B cell (primary cell): ENCODE measurements around the gene GATAD2A. TPM values are rescaled to one million over a fixed set of nuclear protein-coding genes. Genes with fewer than 3 reads are reported as not detected.

ENCODE experiments used
- ATAC-seq: fragments of 200-7000 bp; cut with Tn5 transposase; one replicate; pipeline ENCODE4 v1.10.0; 2021; ENCODE audit warnings: low read depth, mild to moderate bottlenecking, moderate number of reproducible peaks, moderate library complexity
- CTCF ChIA-PET: fragments of 350-600 bp; sonication (Branson Sonifier 250); formaldehyde crosslinking; loops from one replicate; lab custom pipeline; 2021; ENCODE audit warnings: antibody characterized with exemption, inconsistent platforms; lab: Charles Lee
- POLR2A ChIA-PET: fragments of 350-600 bp; sonication (Branson Sonifier 250); formaldehyde crosslinking; loops from one replicate; lab custom pipeline; 2021; ENCODE audit warnings: antibody characterized with exemption; lab: Charles Lee
- DNase-seq: peaks from one replicate; pipeline ENCODE4 v3.0.0; 2013
- H2AFZ ChIP-seq: 2 replicates; pipeline ENCODE4 v1.6.1; 2012; ENCODE audit warnings: mild to moderate bottlenecking, low read depth, low read length; ENCODE audit not compliant: insufficient read depth, poor library complexity, severe bottlenecking
- H3K27ac ChIP-seq, 2 donors: 1 replicate in 1 of 2; 2 replicates in 1 of 2; pipeline ENCODE4 v1.5.1; 2012 to 2013; ENCODE audit warnings: low read length in 2 of 2, mild to moderate bottlenecking in 2 of 2, moderate library complexity in 1 of 2
- H3K27me3 ChIP-seq, 4 experiments: fragments of 200-600 bp in 1 of 4; sonication (generic) in 1 of 4; replicated peaks in 1 of 4; 1 replicate in 2 of 4; 2 replicates in 2 of 4; pipeline versions ENCODE4 v1.6.1 to v1.7.0; 2013 to 2016; ENCODE audit warnings: low read length in 3 of 4, mild to moderate bottlenecking in 2 of 4, mixed read lengths in 1 of 4, moderate library complexity in 1 of 4; ENCODE audit not compliant: insufficient read depth in 4 of 4, control insufficient read depth in 3 of 4; ENCODE audit errors: control extremely low read depth in 1 of 4
- H3K36me3 ChIP-seq, 2 experiments: replicated peaks in 1 of 2; 1 replicate in 1 of 2; 2 replicates in 1 of 2; pipeline versions ENCODE4 v1.6.1 to v1.7.1; 2013; ENCODE audit warnings: low read length in 1 of 2; ENCODE audit not compliant: insufficient read depth in 2 of 2, control insufficient read depth in 1 of 2; ENCODE audit errors: control extremely low read depth in 1 of 2, extremely low read depth in 1 of 2
- H3K4me1 ChIP-seq, 2 donors: fragments of 200-600 bp in 1 of 2; sonication (generic) in 1 of 2; 1 replicate in 1 of 2; 2 replicates in 1 of 2; pipeline versions ENCODE4 v1.5.1 to v1.6.1; 2013 to 2017; ENCODE audit warnings: low read length in 2 of 2; ENCODE audit not compliant: control insufficient read depth in 2 of 2, insufficient read depth in 2 of 2
- H3K4me2 ChIP-seq: replicated peaks from 2 replicates; pipeline ENCODE3; 2012; ENCODE audit warnings: mild to moderate bottlenecking, low read depth, low read length; ENCODE audit not compliant: poor library complexity, severe bottlenecking
- H3K4me3 ChIP-seq, 5 experiments: fragments of 200-600 bp in 1 of 5; sonication (generic) in 1 of 5; 1 replicate in 3 of 5; 2 replicates in 2 of 5; pipeline versions ENCODE4 v1.5.1 to v1.7.0; 2011 to 2016; ENCODE audit warnings: low read length in 4 of 5, mild to moderate bottlenecking in 4 of 5, low read depth in 2 of 5, control low read depth in 1 of 5, moderate library complexity in 1 of 5; ENCODE audit not compliant: insufficient read depth in 1 of 5; ENCODE audit errors: control extremely low read depth in 1 of 5, extremely low read depth in 1 of 5
- H3K79me2 ChIP-seq: fragments of 200-600 bp; sonication (generic); one replicate; pipeline ENCODE4 v1.6.0; 2016; ENCODE audit warnings: low read length; ENCODE audit not compliant: control insufficient read depth, insufficient read depth
- H3K9ac ChIP-seq: fragments of 200-600 bp; sonication (generic); 2 replicates; pipeline ENCODE4 v1.6.1; 2017; ENCODE audit warnings: mild to moderate bottlenecking, low read length, moderate library complexity
- H3K9me3 ChIP-seq, 3 donors: one replicate each; pipeline versions ENCODE4 v1.6.1 to v1.7.1; 2013; ENCODE audit warnings: low read length in 2 of 3; ENCODE audit not compliant: control insufficient read depth in 2 of 3, insufficient read depth in 1 of 3; ENCODE audit errors: control extremely low read depth in 1 of 3
- H4K20me1 ChIP-seq: 2 replicates; pipeline ENCODE4 v1.6.0; 2012; ENCODE audit warnings: mild to moderate bottlenecking, low read length; ENCODE audit not compliant: insufficient read depth, control insufficient read depth, poor library complexity, severe bottlenecking
- H3K27ac Mint-ChIP-seq: one replicate; pipeline ENCODE4 v1.8.0; 2021; ENCODE audit warnings: mixed read lengths
- H3K27me3 Mint-ChIP-seq: one replicate; pipeline ENCODE4 v1.8.0; 2021; ENCODE audit warnings: mixed read lengths
- H3K4me1 Mint-ChIP-seq: one replicate; pipeline ENCODE4 v1.8.0; 2021; ENCODE audit warnings: mixed read lengths
- H3K4me3 Mint-ChIP-seq: one replicate; pipeline ENCODE4 v1.8.0; 2021; ENCODE audit warnings: mixed read lengths
- H3K9me3 Mint-ChIP-seq: one replicate; pipeline ENCODE4 v1.8.0; 2022; ENCODE audit warnings: mixed read lengths; ENCODE audit not compliant: insufficient read depth
- EZH2 ChIP-seq: IDR thresholded peaks from 2 replicates; pipeline ENCODE4 v1.6.1; 2012; ENCODE audit warnings: borderline replicate concordance, low read depth, mild to moderate bottlenecking, moderate library complexity, low read length; ENCODE audit not compliant: insufficient read depth, poor library complexity, severe bottlenecking
- WGBS: methylation state at CpG from one replicate; pipeline ENCODE4 v1.1.5; 2013; ENCODE audit warnings: missing lambda C conversion rate; ENCODE audit not compliant: insufficient coverage; 5-methylcytosine and 5-hydroxymethylcytosine counted together
- intact Hi-C: fragments of 100-400 bp; cut with micrococcal nuclease; formaldehyde crosslinking; loops from one replicate; pipeline ENCODE4 v1.10.0; 2022
- polyA plus RNA-seq: library from polyadenylated mRNA; depleted of rRNA; stranded (reverse); fragments of >200 nt; gene quantifications from 2 replicates; pipeline ENCODE4 v1.2.3, GENCODE V29; 2012
- total RNA-seq, 2 donors: library from RNA; stranded (reverse); fragments of 120-200 nt in 1 of 2; gene quantifications; 1 replicate in 1 of 2; 2 replicates in 1 of 2; pipeline versions ENCODE4 v1.2.3 to v1.2.4, GENCODE V29; 2013 to 2022
- TF ChIP-seq, protein P1 (sequence below): fragments of 200-600 bp; IDR thresholded peaks from one replicate; pipeline ENCODE4 v1.8.0; 2022; ENCODE audit warnings: antibody characterized with exemption, mild to moderate bottlenecking

GATAD2A gene
- total and polyA plus RNA-seq, 2 donors (not counting 1 experiment from before 2014, with no cell fraction given) = 28.8 to 76.3 TPM

DNA sequence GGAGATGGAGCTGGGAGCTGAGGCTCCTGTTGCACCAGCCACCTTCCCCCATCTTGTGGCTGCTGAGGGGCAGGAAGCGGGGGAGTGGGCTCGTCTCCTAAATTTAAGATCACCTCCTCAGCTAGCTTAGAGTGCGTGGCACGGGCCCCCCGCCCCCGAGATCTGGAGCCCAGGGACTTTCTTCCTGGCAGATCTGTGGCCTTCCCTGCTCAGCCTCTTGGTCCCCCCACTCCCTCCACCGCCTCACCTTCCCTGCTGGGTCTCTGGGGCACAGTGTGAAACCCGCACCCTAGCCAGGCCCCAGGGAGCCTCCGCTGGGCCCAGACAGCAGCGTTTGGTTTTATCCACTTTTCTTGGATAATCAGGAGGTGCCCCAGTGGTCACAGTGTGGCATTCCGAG is 49.0 kb upstream of the GATAD2A start:
- Mint-ChIP-seq H3K4me3 (no peak overlapping the region), H3K4me1 (peaks cover 11% of the 10 kb centered on the region), H3K27ac (no peak overlapping the region), H3K27me3 (no peaks in the 10 kb centered on the region), H3K9me3 (no peaks in the 10 kb centered on the region)
- no peaks in the 10 kb centered on the region for H3K27me3 ChIP-seq
- H3K4me2 ChIP-seq = no peak overlapping the region
- DNase-seq (no peak), ATAC-seq (no peak)
- H3K4me3 ChIP-seq = no peak overlapping the region
- H2AFZ ChIP-seq = no peak overlapping the region
- ChIA-PET CTCF (interaction anchor here (1.3 kb wide), 1 partner anchor 10 kb away, joined by 4 read pairs; no protein-coding TSS in a partner anchor), POLR2A (no interaction called here)
- 95% methylated on average over 10 of the region's 11 CpGs for WGBS
- H3K9me3 ChIP-seq = no peaks in the 10 kb centered on the region
- H3K79me2 ChIP-seq = no peaks in the 10 kb centered on the region
- peaks cover 10% of the 10 kb centered on the region in 2 donors for H3K4me1 ChIP-seq
- intact Hi-C loops = no loop called here
- no peak for TF ChIP-seq EZH2
- TF ChIP-seq, protein P1, sequence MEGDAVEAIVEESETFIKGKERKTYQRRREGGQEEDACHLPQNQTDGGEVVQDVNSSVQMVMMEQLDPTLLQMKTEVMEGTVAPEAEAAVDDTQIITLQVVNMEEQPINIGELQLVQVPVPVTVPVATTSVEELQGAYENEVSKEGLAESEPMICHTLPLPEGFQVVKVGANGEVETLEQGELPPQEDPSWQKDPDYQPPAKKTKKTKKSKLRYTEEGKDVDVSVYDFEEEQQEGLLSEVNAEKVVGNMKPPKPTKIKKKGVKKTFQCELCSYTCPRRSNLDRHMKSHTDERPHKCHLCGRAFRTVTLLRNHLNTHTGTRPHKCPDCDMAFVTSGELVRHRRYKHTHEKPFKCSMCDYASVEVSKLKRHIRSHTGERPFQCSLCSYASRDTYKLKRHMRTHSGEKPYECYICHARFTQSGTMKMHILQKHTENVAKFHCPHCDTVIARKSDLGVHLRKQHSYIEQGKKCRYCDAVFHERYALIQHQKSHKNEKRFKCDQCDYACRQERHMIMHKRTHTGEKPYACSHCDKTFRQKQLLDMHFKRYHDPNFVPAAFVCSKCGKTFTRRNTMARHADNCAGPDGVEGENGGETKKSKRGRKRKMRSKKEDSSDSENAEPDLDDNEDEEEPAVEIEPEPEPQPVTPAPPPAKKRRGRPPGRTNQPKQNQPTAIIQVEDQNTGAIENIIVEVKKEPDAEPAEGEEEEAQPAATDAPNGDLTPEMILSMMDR = no peak
- no peak overlapping the region for H3K9ac ChIP-seq
- peaks cover 10% of the 10 kb centered on the region for H4K20me1 ChIP-seq
- H3K36me3 ChIP-seq = peaks cover 0 to 63% of the 10 kb centered on the region in 2 experiments
- no peak overlapping the region for H3K27ac ChIP-seq

DNA sequence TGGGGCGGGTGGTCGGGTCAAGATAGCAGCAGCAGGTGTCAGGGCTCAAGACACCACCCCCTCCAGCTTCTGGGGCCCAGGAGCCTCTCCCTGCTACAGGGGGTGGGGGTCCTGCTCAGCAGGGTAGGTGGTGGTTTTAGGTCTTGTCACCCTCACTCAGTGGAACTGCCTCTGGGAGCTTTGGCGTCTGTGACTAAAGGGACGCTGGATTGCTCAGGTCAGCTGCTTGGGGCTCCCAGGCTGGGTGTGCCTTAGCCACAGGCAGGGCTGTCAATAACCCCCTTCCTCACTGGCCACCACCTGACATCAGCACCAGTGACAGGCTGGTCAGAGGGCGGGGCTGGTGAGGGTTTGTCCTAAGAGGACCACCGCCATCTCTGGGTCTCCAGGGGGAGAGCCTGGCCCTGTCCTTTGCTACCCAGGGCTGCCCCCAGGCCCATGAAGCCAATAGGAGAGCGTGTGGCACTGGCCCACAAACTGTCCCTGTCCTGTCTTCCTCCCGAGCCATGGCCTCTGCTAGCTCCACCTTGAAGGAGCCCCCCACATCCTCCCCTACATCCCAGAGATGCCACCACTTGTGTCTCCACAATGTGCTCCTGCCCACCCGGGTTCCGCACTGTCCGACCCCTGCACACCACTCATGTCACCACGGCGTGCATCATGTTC is 48.4 kb upstream of the GATAD2A start:
- H3K4me1 ChIP-seq = peaks cover 10% of the 10 kb centered on the region in 2 donors
- H3K9ac ChIP-seq = no peak overlapping the region
- CTCF ChIA-PET = interaction anchor here (1.3 to 2.4 kb wide), 2 partner anchors 10 to 134 kb away, joined by 4 to 18 read pairs; no protein-coding TSS in a partner anchor
- H3K4me2 ChIP-seq = no peak overlapping the region
- Mint-ChIP-seq H3K27ac (no peak overlapping the region), H3K27me3 (no peaks in the 10 kb centered on the region), H3K4me1 (peaks cover 14% of the 10 kb centered on the region), H3K9me3 (no peaks in the 10 kb centered on the region), H3K4me3 (no peak overlapping the region)
- intact Hi-C loops = no loop called here
- DNase-seq = no peak
- no peak overlapping the region for H2AFZ ChIP-seq
- no peak overlapping the region for H3K27ac ChIP-seq
- H3K27me3 ChIP-seq = no peaks in the 10 kb centered on the region
- 97% methylated on average over 6 of the region's 13 CpGs for WGBS
- POLR2A ChIA-PET = no interaction called here
- peaks cover 0 to 59% of the 10 kb centered on the region in 2 experiments for H3K36me3 ChIP-seq
- H3K9me3 ChIP-seq = no peaks in the 10 kb centered on the region
- no peaks in the 10 kb centered on the region for H3K79me2 ChIP-seq
- no peak for ATAC-seq
- no peak overlapping the region for H3K4me3 ChIP-seq
- TF ChIP-seq, protein P1 = no peak
- no peak for TF ChIP-seq EZH2
- peaks cover 10% of the 10 kb centered on the region for H4K20me1 ChIP-seq
